Measurements from ENCODE around the gene PRSS53. TPM values are rescaled to one million over a fixed set of nuclear protein-coding genes. Genes with fewer than 3 reads are reported as not detected.
A peak's percentile ranks its signal among the peaks of the same experiment; 100 is the strongest.

PRSS53 gene
- total and polyA plus RNA-seq, 7 experiments from 2014 or later: 0.46 to 7.2 (median 6.0) TPM

DNA sequence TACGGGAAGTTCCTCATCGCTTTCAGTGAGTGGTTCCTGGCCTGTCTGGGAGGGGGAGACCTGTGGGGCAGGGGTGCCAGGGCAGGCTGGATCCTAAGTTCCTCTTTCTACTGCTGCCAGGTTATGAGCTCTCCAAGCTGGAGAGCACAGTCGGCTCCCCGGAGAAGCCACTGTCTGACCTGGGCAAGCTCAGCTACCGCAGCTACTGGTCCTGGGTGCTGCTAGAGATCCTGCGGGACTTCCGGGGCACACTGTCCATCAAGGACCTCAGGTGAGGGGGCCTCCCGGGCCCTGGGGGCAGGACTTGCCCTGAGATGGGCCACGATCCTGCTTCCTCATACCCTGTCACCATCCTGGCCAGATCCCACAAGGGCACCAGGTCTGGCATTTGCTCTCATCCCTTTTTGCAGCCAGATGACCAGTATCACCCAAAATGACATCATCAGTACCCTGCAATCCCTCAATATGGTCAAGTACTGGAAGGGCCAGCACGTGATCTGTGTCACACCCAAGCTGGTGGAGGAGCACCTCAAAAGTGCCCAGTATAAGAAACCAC lies 41.7 kb upstream of the PRSS53 start:
- Mint-ChIP-seq H3K27ac (peak overlapping the region in 2 of 9 donors; percentile 31 to 58), H3K27me3 (no peaks in the 10 kb centered on the region), H3K36me3 (peaks cover 0 to 18% (median 4%) of the 10 kb centered on the region in 5 donors), H3K9me3 (no peaks in the 10 kb centered on the region), H3K4me3 (no peak overlapping the region), H3K4me1 (peaks cover 3 to 22% (median 11%) of the 10 kb centered on the region in 7 donors)
- no peak overlapping the region for H3K27ac ChIP-seq (ENCODE audit: low read depth, low read length)
- H3K4me3 ChIP-seq (ENCODE audit: low read length): no peak overlapping the region
- H3K9me3 ChIP-seq (ENCODE audit: control insufficient read depth in 2 of 3, low read length in 3 of 3): no peaks in the 10 kb centered on the region
- DNase-seq (no peak), ATAC-seq (no peak)
- H3K27me3 ChIP-seq (ENCODE audit: control insufficient read depth in 2 of 2, insufficient read depth in 2 of 2, low read length in 2 of 2): no peaks in the 10 kb centered on the region
- ChIA-PET POLR2A (interaction anchor here (1.9 kb wide), 1 partner anchor 11 kb away, joined by 8 read pairs; no protein-coding TSS in a partner anchor), CTCF (no interaction called here)
- peaks cover 5 to 77% (median 13%) of the 10 kb centered on the region in 3 experiments for H3K36me3 ChIP-seq (ENCODE audit: control insufficient read depth in 2 of 3, insufficient read depth in 3 of 3, low read length in 3 of 3)
- intact Hi-C loops (cut with micrococcal nuclease): no loop called here
- no peaks in the 10 kb centered on the region for H3K4me1 ChIP-seq (ENCODE audit: control insufficient read depth in 2 of 2, insufficient read depth in 2 of 2, low read length in 2 of 2)

DNA sequence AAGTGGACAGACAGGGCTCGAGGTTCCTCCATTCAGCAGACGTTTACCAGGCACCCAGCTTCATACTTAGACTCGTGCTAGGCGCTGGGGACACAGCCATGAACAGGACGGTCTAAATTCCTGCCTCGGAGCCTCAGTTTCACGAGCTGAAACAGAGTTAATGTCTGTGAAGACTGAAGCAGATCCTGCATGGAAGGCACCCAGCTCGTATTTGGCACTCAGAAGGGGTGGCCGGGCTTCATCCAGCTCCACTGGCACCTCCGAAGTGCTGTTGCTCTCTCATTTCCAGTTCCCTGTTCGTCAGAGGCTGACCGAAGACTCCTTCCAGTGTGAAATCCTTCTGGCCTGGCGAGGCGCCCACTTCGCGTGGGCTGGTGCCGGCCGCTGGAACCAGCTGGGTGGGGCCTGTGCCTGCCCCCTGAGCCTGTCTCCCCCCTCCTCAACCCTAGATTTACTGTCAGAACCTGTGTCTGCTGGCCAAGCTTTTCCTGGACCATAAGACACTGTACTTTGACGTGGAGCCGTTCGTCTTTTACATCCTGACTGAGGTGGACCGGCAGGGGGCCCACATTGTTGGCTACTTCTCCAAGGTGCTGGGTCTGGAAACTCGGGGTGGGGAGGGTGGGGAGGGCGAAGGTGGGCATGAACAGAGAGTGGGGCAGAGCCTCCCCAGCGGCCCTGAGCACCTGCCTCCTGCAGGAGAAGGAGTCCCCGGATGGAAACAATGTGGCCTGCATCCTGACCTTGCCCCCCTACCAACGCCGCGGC lies 41.0 kb upstream of the PRSS53 start:
- intact Hi-C loops (cut with micrococcal nuclease): no loop called here
- no peaks in the 10 kb centered on the region for H3K9me3 ChIP-seq (ENCODE audit: control insufficient read depth in 2 of 3, low read length in 3 of 3)
- Mint-ChIP-seq H3K36me3 (peaks cover 0 to 18% (median 4%) of the 10 kb centered on the region in 5 donors), H3K27ac (no peak overlapping the region), H3K27me3 (no peaks in the 10 kb centered on the region), H3K4me3 (peak overlapping the region in 1 of 10 donors; percentile 12), H3K4me1 (peaks cover 3 to 22% (median 11%) of the 10 kb centered on the region in 7 donors), H3K9me3 (no peaks in the 10 kb centered on the region)
- no peak for ATAC-seq
- no peaks in the 10 kb centered on the region for H3K27me3 ChIP-seq (ENCODE audit: control insufficient read depth in 2 of 2, insufficient read depth in 2 of 2, low read length in 2 of 2)
- no peak overlapping the region for H3K4me3 ChIP-seq (ENCODE audit: low read length)
- DNase-seq: no peak
- ChIA-PET POLR2A (interaction anchor here (0.7 to 2.2 kb wide), 2 partner anchors 12 to 50 kb away, joined by 4 to 6 read pairs; partner anchors contain the start of genes FUS and KAT8), CTCF (interaction anchor here (1.4 kb wide), 1 partner anchor 14 kb away, joined by 3 read pairs; no protein-coding TSS in a partner anchor)
- peaks cover 5 to 82% (median 13%) of the 10 kb centered on the region in 3 experiments for H3K36me3 ChIP-seq (ENCODE audit: control insufficient read depth in 2 of 3, insufficient read depth in 3 of 3, low read length in 3 of 3)
- no peak overlapping the region for H3K27ac ChIP-seq (ENCODE audit: low read depth, low read length)
- no peaks in the 10 kb centered on the region for H3K4me1 ChIP-seq (ENCODE audit: control insufficient read depth in 2 of 2, insufficient read depth in 2 of 2, low read length in 2 of 2)

DNA sequence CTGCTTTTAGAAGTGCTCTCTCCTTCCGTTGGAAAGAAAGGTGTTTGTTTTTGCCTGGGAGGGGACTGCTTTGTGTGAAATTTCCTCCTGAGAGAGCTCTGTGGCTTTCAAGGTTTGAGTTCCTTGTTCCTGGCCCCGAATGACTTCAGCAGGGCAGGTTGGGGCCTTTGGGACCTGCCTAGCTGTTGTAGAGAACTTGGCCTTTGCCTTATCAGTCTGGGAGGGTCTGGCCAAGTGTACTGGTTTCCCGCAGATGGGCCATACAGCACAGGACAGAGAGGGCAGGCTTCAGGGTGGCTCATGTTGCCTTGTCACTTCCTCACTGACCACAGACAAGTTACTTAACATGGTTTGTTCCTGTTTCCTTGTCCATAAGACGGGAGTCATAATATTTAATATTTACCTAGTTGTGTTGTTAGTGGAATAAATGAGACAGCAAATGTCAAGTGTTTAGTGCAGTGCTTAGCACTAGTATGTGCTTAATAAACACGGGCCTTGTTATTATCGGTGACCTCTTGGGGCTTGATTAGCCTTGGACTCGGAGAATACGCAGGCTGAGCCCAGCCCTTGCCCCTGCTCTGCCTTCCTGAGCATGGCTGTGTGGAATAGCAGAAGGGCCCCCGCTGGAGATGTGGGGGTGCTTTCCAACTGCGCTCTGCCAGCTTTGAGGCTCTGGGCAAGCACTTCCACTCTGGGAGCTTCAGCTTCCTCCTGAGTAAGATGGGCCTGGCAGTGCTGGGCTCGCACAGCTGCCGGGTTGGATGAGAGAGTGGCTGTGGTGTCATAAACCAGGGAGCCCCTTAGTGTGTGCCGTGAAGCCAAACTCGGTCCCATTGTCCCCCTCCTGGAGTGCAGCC lies 40.2 kb upstream of the PRSS53 start:
- Histone ChIP-seq H3K4me3 (ENCODE audit: low read length) (no peak overlapping the region), H3K27ac (ENCODE audit: low read depth, low read length) (peak overlapping the region; percentile 58), H3K9me3 (ENCODE audit: control insufficient read depth in 2 of 3, low read length in 3 of 3) (no peaks in the 10 kb centered on the region), H3K27me3 (ENCODE audit: control insufficient read depth in 2 of 2, insufficient read depth in 2 of 2, low read length in 2 of 2) (no peaks in the 10 kb centered on the region), H3K36me3 (ENCODE audit: control insufficient read depth in 2 of 3, insufficient read depth in 3 of 3, low read length in 3 of 3) (peaks cover 5 to 88% (median 13%) of the 10 kb centered on the region in 3 experiments), H3K4me1 (ENCODE audit: control insufficient read depth in 2 of 2, insufficient read depth in 2 of 2, low read length in 2 of 2) (no peaks in the 10 kb centered on the region)
- CTCF ChIA-PET: interaction anchor here (1.4 kb wide), 1 partner anchor 15 kb away, joined by 3 read pairs; no protein-coding TSS in a partner anchor
- H3K27ac Mint-ChIP-seq: peak overlapping the region in 6 of 9 donors; percentile 12 to 85 (median 60)
- ATAC-seq: peak; percentile 91
- no peaks in the 10 kb centered on the region for H3K9me3 Mint-ChIP-seq
- H3K4me3 Mint-ChIP-seq: peak overlapping the region in 3 of 10 donors; percentile 14 to 27 (median 18)
- peaks cover 0 to 18% (median 4%) of the 10 kb centered on the region in 5 donors for H3K36me3 Mint-ChIP-seq
- no peak for DNase-seq
- peaks cover 3 to 22% (median 11%) of the 10 kb centered on the region in 7 donors for H3K4me1 Mint-ChIP-seq
- H3K27me3 Mint-ChIP-seq: no peaks in the 10 kb centered on the region
- POLR2A ChIA-PET: interaction anchor here (0.7 to 2.2 kb wide), 4 partner anchors 12 to 772 kb away, joined by 3 to 8 read pairs (median 5); partner anchors contain the start of genes FUS and KAT8
- intact Hi-C loops (cut with micrococcal nuclease): no loop called here

GRCh38 chr16:31127182-31127581 lies 38.4 kb upstream of the PRSS53 start:
- ATAC-seq: no peak
- Mint-ChIP-seq H3K36me3 (peaks cover 0 to 21% (median 6%) of the 10 kb centered on the region in 5 donors), H3K4me1 (peaks cover 3 to 22% (median 11%) of the 10 kb centered on the region in 7 donors), H3K27ac (peak overlapping the region in 1 of 9 donors; percentile 32), H3K4me3 (no peak overlapping the region), H3K9me3 (no peaks in the 10 kb centered on the region), H3K27me3 (no peaks in the 10 kb centered on the region)
- no peaks in the 10 kb centered on the region for H3K9me3 ChIP-seq (ENCODE audit: control insufficient read depth in 2 of 3, low read length in 3 of 3)
- H3K4me3 ChIP-seq (ENCODE audit: low read length): no peak overlapping the region
- ChIA-PET CTCF (no interaction called here), POLR2A (interaction anchor here (1.3 to 1.9 kb wide), 2 partner anchors 10 to 15 kb away, joined by 4 to 8 read pairs; partner anchors contain the start of gene KAT8)
- no peaks in the 10 kb centered on the region for H3K4me1 ChIP-seq (ENCODE audit: control insufficient read depth in 2 of 2, insufficient read depth in 2 of 2, low read length in 2 of 2)
- H3K27me3 ChIP-seq (ENCODE audit: control insufficient read depth in 2 of 2, insufficient read depth in 2 of 2, low read length in 2 of 2): no peaks in the 10 kb centered on the region
- intact Hi-C loops (cut with micrococcal nuclease): no loop called here
- H3K27ac ChIP-seq (ENCODE audit: low read depth, low read length): no peak overlapping the region
- peaks cover 5 to 81% (median 16%) of the 10 kb centered on the region in 3 experiments for H3K36me3 ChIP-seq (ENCODE audit: control insufficient read depth in 2 of 3, insufficient read depth in 3 of 3, low read length in 3 of 3)
- DNase-seq: no peak

DNA sequence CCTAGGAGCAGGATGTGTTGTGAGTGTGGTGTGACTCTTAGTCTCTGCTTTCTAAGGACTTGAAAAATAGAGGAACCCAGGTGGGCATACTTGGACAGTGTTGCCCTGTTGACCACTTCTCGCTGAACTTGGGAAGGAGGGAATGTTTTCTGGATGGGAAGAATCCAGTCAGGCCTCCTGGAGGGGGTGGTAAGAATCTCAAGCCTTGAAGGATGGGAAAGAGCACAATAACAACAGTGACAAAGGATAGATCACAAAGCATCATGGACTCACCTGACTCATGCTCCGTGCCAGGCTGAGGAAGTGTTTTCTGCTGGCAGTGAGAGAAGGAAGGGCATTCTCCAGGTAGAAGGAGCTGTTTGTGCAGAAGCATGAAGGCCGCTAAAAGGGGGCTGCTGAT lies 37.1 kb upstream of the PRSS53 start:
- Mint-ChIP-seq H3K36me3 (peaks cover 0 to 27% (median 10%) of the 10 kb centered on the region in 5 donors), H3K27me3 (no peaks in the 10 kb centered on the region), H3K27ac (peak overlapping the region in 4 of 9 donors; percentile 34 to 70 (median 58)), H3K9me3 (no peaks in the 10 kb centered on the region), H3K4me3 (no peak overlapping the region), H3K4me1 (peaks cover 3 to 22% (median 13%) of the 10 kb centered on the region in 7 donors)
- Histone ChIP-seq H3K4me1 (ENCODE audit: control insufficient read depth in 2 of 2, insufficient read depth in 2 of 2, low read length in 2 of 2) (no peaks in the 10 kb centered on the region), H3K9me3 (ENCODE audit: control insufficient read depth in 2 of 3, low read length in 3 of 3) (no peaks in the 10 kb centered on the region), H3K36me3 (ENCODE audit: control insufficient read depth in 2 of 3, insufficient read depth in 3 of 3, low read length in 3 of 3) (peaks cover 9 to 81% (median 18%) of the 10 kb centered on the region in 3 experiments), H3K27me3 (ENCODE audit: control insufficient read depth in 2 of 2, insufficient read depth in 2 of 2, low read length in 2 of 2) (no peaks in the 10 kb centered on the region), H3K27ac (ENCODE audit: low read depth, low read length) (no peak overlapping the region), H3K4me3 (ENCODE audit: low read length) (no peak overlapping the region)
- ATAC-seq: no peak
- ChIA-PET POLR2A (no interaction called here), CTCF (no interaction called here)
- intact Hi-C loops (cut with micrococcal nuclease): no loop called here
- DNase-seq: no peak

DNA sequence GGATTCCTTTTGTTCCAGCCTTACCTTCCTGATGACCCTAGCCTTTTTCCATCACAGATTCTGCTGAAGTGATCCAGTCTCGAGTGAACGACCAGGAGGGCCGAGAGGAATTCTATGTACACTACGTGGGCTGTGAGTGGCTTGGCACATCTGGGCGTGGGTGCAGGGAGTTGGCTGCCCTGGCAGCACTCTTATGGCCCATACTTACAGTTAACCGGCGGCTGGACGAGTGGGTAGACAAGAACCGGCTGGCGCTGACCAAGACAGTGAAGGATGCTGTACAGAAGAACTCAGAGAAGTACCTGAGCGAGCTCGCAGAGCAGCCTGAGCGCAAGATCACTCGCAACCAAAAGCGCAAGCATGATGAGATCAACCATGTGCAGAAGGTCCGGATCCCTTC lies 31.4 kb upstream of the PRSS53 start:
- H3K4me1 ChIP-seq (ENCODE audit: control insufficient read depth in 2 of 2, insufficient read depth in 2 of 2, low read length in 2 of 2): peaks cover 7 to 15% of the 10 kb centered on the region in 2 donors
- DNase-seq (no peak), ATAC-seq (no peak)
- POLR2A ChIA-PET: interaction anchor here (0.6 to 6.0 kb wide), 3 partner anchors 13 to 23 kb away, joined by 4 to 87 read pairs (median 5); no protein-coding TSS in a partner anchor
- intact Hi-C loops (cut with micrococcal nuclease): no loop called here
- no peak overlapping the region for H3K4me3 Mint-ChIP-seq
- no peak overlapping the region for H3K4me3 ChIP-seq (ENCODE audit: low read length)
- peaks cover 12 to 32% (median 18%) of the 10 kb centered on the region in 7 donors for H3K4me1 Mint-ChIP-seq
- peak overlapping the region in 1 of 9 donors; percentile 65 for H3K27ac Mint-ChIP-seq
- H3K27me3 Mint-ChIP-seq: no peaks in the 10 kb centered on the region
- H3K36me3 ChIP-seq (ENCODE audit: control insufficient read depth in 2 of 3, insufficient read depth in 3 of 3, low read length in 3 of 3): peaks cover 5 to 55% (median 9%) of the 10 kb centered on the region in 3 experiments
- peaks cover 0 to 20% (median 13%) of the 10 kb centered on the region in 5 donors for H3K36me3 Mint-ChIP-seq
- no peaks in the 10 kb centered on the region for H3K27me3 ChIP-seq (ENCODE audit: control insufficient read depth in 2 of 2, insufficient read depth in 2 of 2, low read length in 2 of 2)
- CTCF ChIA-PET: interaction anchor here (1.0 kb wide), 1 partner anchor 57 kb away, joined by 4 read pairs; no protein-coding TSS in a partner anchor
- no peaks in the 10 kb centered on the region for H3K9me3 ChIP-seq (ENCODE audit: control insufficient read depth in 2 of 3, low read length in 3 of 3)
- H3K9me3 Mint-ChIP-seq: peaks cover 0 to 4% (median 0%) of the 10 kb centered on the region in 11 donors
- H3K27ac ChIP-seq (ENCODE audit: low read depth, low read length): no peak overlapping the region

All from naive thymus-derived CD4-positive, alpha-beta T cell (primary cell).